HCT116 (cell line): ENCODE results near the gene XPC.

Experiments
- RAD21 ChIP-seq: IDR thresholded peaks from 2 replicates; pipeline ENCODE4 v1.6.1; 2012; ENCODE audit warnings: low read depth, mild to moderate bottlenecking
- YY1 ChIP-seq: IDR thresholded peaks from 2 replicates; pipeline ENCODE4 v1.6.1; 2011; ENCODE audit warnings: low read length, low read depth, moderate library complexity, mild to moderate bottlenecking; ENCODE audit not compliant: insufficient replicate concordance; ENCODE audit errors: extremely low read depth
- ZFX ChIP-seq: fragments of 450-650 bp; IDR thresholded peaks from 2 replicates; pipeline ENCODE4 v1.6.1; 2017
- ZNF274 ChIP-seq: fragments of 200-500 bp; sonication (Bioruptor generic); IDR thresholded peaks from 2 replicates; pipeline ENCODE4 v1.6.1; 2014; ENCODE audit warnings: mild to moderate bottlenecking, low read depth, low read length, inconsistent platforms
- TF ChIP-seq, protein P1 (sequence below), 3 experiments: fragments of 200-600 bp in 1 of 3; sonication (generic) in 1 of 3; IDR thresholded peaks in 2 of 3; conservative IDR thresholded peaks in 1 of 3; 2 replicates each; pipeline ENCODE4 v1.5.1; 2012 to 2017; ENCODE audit warnings: low read depth in 2 of 3, low read length in 2 of 3, antibody characterized with exemption in 1 of 3, borderline replicate concordance in 1 of 3, control low read depth in 1 of 3, mild to moderate bottlenecking in 1 of 3, mixed read lengths in 1 of 3, mixed run types in 1 of 3, moderate library complexity in 1 of 3; ENCODE audit not compliant: insufficient read depth in 1 of 3

DNA sequence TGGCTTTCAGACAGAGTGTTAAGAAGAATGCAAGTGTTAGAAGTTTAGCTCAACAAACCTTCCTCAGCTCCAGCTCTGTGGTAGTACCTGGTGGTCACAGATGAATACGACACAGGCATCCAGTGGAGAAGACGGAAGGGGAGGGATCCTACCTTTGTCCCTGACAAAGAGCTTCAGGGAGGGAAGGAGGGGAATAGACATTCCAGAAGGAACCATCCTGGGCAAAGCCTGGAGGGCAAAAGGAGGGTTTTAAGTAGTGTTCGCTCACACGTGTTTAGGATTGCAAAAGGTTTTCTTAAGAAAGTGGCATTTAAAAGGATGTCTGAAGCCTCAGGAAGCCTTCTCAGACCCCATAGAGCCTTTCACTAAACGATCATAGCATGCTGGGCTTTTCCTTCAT, 56.5 kb downstream of the XPC start:
- TF ChIP-seq YY1 (no peak), RAD21 (no peak), ZNF274 (no peak), ZFX (no peak)
- TF ChIP-seq, protein P1, sequence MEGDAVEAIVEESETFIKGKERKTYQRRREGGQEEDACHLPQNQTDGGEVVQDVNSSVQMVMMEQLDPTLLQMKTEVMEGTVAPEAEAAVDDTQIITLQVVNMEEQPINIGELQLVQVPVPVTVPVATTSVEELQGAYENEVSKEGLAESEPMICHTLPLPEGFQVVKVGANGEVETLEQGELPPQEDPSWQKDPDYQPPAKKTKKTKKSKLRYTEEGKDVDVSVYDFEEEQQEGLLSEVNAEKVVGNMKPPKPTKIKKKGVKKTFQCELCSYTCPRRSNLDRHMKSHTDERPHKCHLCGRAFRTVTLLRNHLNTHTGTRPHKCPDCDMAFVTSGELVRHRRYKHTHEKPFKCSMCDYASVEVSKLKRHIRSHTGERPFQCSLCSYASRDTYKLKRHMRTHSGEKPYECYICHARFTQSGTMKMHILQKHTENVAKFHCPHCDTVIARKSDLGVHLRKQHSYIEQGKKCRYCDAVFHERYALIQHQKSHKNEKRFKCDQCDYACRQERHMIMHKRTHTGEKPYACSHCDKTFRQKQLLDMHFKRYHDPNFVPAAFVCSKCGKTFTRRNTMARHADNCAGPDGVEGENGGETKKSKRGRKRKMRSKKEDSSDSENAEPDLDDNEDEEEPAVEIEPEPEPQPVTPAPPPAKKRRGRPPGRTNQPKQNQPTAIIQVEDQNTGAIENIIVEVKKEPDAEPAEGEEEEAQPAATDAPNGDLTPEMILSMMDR (IDR thresholded peaks at IDR 0.05 in 2 of 3, conservative IDR thresholded peaks at IDR 0.05 in 1 of 3; ENCODE audit: borderline replicate concordance in 1 of 3, insufficient read depth in 1 of 3, low read depth in 2 of 3, low read length in 2 of 3) = no peak
